GM23248 (cell line): ENCODE results near the gene ZNF415. TPM values are rescaled to one million over a fixed set of nuclear protein-coding genes. Genes with fewer than 3 reads are reported as not detected.

ENCODE experiments used
- DNase-seq: peaks from one replicate; pipeline ENCODE4 v3.0.0-alpha.2; 2015
- H2AFZ ChIP-seq: fragments of 200-600 bp; sonication (generic); 2 replicates; pipeline ENCODE4 v1.6.1; 2016; ENCODE audit warnings: antibody characterized with exemption
- H3F3A ChIP-seq: fragments of 200-600 bp; sonication (generic); 2 replicates; pipeline ENCODE4 v1.6.1; 2016; ENCODE audit warnings: mild to moderate bottlenecking, antibody characterized with exemption, mixed run types; ENCODE audit not compliant: insufficient read depth
- H3K27ac ChIP-seq: fragments of 200-600 bp; sonication (generic); 2 replicates; pipeline ENCODE4 v1.5.1; 2016; ENCODE audit warnings: mild to moderate bottlenecking
- H3K27me3 ChIP-seq: fragments of 200-600 bp; sonication (generic); replicated peaks from 2 replicates; pipeline ENCODE4 v1.6.1; 2016; ENCODE audit warnings: mild to moderate bottlenecking; ENCODE audit not compliant: insufficient read depth
- H3K36me3 ChIP-seq: fragments of 200-600 bp; sonication (generic); 2 replicates; pipeline ENCODE4 v1.6.1; 2016; ENCODE audit warnings: low read depth, mild to moderate bottlenecking
- H3K4me1 ChIP-seq: fragments of 200-600 bp; sonication (generic); 2 replicates; pipeline ENCODE4 v1.6.1; 2016; ENCODE audit warnings: mild to moderate bottlenecking; ENCODE audit not compliant: insufficient read depth
- H3K4me2 ChIP-seq: fragments of 200-600 bp; sonication (generic); one replicate; pipeline ENCODE4 v1.6.1; 2016; ENCODE audit warnings: mild to moderate bottlenecking; ENCODE audit not compliant: unreplicated experiment
- H3K4me3 ChIP-seq: fragments of 200-600 bp; sonication (generic); 2 replicates; pipeline ENCODE4 v1.5.1; 2016; ENCODE audit warnings: mild to moderate bottlenecking
- H3K79me2 ChIP-seq: fragments of 200-600 bp; sonication (generic); 2 replicates; pipeline ENCODE4 v1.6.1; 2016; ENCODE audit warnings: mild to moderate bottlenecking; ENCODE audit not compliant: insufficient read depth
- H3K9ac ChIP-seq: fragments of 200-600 bp; sonication (generic); 2 replicates; pipeline ENCODE4 v1.6.1; 2016; ENCODE audit warnings: mild to moderate bottlenecking
- H3K9me2 ChIP-seq: fragments of 200-600 bp; sonication (generic); 2 replicates; pipeline ENCODE4 v1.6.1; 2016; ENCODE audit warnings: mixed run types, mild to moderate bottlenecking, moderate library complexity; ENCODE audit not compliant: insufficient read depth
- H3K9me3 ChIP-seq: fragments of 200-600 bp; sonication (generic); one replicate; pipeline ENCODE4 v1.6.1; 2017; ENCODE audit warnings: low read depth
- H4K20me1 ChIP-seq: fragments of 200-600 bp; sonication (generic); 2 replicates; pipeline ENCODE4 v1.6.0; 2016; ENCODE audit not compliant: insufficient read depth
- EZH2 ChIP-seq: fragments of 200-600 bp; sonication (generic); IDR thresholded peaks from 2 replicates; pipeline ENCODE4 v1.6.1; 2018; ENCODE audit warnings: antibody characterized with exemption, mild to moderate bottlenecking; ENCODE audit not compliant: insufficient read depth, poor library complexity, severe bottlenecking
- EZH2phosphoT487 ChIP-seq: fragments of 200-600 bp; sonication (generic); IDR thresholded peaks from 2 replicates; pipeline ENCODE4 v1.6.1; 2018; ENCODE audit warnings: antibody characterized with exemption, moderate library complexity, mild to moderate bottlenecking, low read depth; ENCODE audit not compliant: insufficient read depth
- WGBS, 2 experiments: methylation state at CpG; one replicate each; pipeline ENCODE4 v1.1.6; 2015 to 2017; ENCODE audit warnings: low lambda C conversion rate in 2 of 2, low coverage in 1 of 2; ENCODE audit errors: missing lambda C conversion rate in 2 of 2; 5-methylcytosine and 5-hydroxymethylcytosine counted together
- in situ Hi-C: fragments of 300-500 bp; cut with MboI; formaldehyde crosslinking; loops from 2 replicates; pipeline ENCODE4 v1.15.0; 2020
- polyA plus RNA-seq: library from polyadenylated mRNA; unstranded; fragments of >200 nt; fragmentation: Nextera tagmentation; extraction: Ambion mirVana; gene quantifications from 2 replicates; pipeline ENCODE4 v1.2.1, GENCODE V29; 2016
- total RNA-seq: library from RNA; depleted of rRNA; stranded (reverse); fragments of >200 nt; shearing (Covaris generic); gene quantifications from 2 replicates; pipeline ENCODE4 v1.2.3, GENCODE V29; 2014; rRNA removed

Gene ZNF415
- total RNA-seq (9.4 and 18.7 TPM in 2 replicates), polyA plus RNA-seq (7.9 and 8.9 TPM in 2 replicates)

DNA sequence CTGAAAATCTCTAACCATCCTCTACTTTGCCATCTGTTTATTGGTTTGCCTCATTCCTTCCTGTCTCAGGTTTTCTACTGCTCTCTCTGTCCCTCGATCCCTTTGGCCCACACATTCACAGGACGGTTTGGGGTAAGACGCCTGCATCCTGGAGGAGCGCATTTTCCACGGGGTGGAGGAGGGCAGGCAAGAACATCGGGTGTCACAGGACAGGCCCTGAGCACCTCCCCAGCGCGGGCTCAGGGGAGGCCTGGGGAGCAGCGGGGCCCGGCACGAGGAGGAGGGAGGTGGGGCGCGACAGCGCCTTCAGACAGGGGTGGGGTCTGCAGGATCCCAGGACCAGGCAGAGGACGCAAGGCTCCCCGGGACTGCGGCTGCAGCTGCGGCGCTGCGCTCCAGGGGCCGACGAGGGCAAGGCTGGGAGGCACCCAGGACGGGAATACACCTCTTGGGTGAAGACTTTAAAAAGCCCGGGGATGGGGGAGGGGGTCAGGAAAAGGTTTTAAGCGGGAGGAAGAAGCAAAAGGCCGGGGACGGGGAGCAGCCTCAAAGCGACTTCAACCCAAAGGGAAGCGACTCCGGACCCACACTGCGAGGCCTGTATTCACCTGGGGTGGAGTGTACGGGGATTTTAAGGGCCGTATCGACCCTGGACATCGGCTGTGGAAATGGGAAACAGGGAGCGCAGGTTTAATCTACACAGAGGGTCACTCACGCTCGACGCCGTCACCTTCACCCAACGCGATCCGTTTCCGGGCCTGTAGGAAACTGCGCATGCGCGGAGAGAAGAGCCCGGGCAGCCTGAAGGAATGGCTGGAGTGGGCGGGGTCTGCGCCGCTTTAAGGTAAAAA, at the start of gene ZNF415:
Gene ZNF415, minus strand, starts transcription at position 770 of the 851 bp plus-strand sequence. CDS start 10,234 bp downstream, outside the sequence.
- Histone ChIP-seq H3K4me1 (0 out of 2 replicates have a peak, but pooled peaks cover 13% of the 10 kb centered on the region), H3K4me3 (peak within 1 kb of the TSS; percentile 82), H4K20me1 (no peaks in the 10 kb centered on the region), H3K79me2 (peaks cover 25% of the 10 kb centered on the region), H3K9me2 (no peaks in the 10 kb centered on the region), H3F3A (peaks cover 4% of the 10 kb centered on the region; the same call in 1 of the 2 replicates), H3K4me2 (peak within 1 kb of the TSS; percentile 88), H3K9ac (peak within 1 kb of the TSS; percentile 83), H3K36me3 (no peaks in the 10 kb centered on the region), H3K27me3 (no peaks in the 10 kb centered on the region), H3K9me3 (no peaks in the 10 kb centered on the region), H2AFZ (peak within 1 kb of the TSS; percentile 96), H3K27ac (peak within 1 kb of the TSS; percentile 31; the same call in 1 of the 2 replicates)
- TF ChIP-seq EZH2: no peak
- no peak for TF ChIP-seq EZH2phosphoT487
- in situ Hi-C loops: no loop called here
- 1 to 3% methylated on average over 45 to 51 of the region's 51 CpGs for WGBS, 2 experiments
- DNase-seq: peak; percentile 96

DNA sequence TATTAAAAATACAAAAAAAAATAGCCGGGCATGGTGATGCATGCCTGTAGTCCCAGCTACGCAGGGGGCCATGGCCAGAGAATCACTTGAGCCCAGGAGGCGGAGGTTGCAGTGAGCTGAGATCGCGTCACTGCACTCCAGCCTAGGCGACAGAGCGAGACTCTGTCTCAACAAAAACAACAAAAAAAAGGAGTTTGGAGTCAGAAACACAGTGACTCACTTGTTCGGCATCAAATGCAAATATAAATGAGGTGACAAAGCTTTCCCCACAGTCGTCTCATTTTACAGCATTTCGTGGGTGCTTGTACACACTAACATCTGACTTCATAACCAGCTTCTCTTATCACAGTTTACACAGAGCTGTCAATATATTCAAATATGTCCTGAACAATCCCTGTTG, 49.5 kb upstream of the ZNF415 start:
- peak overlapping the region; percentile 19; the same call in 1 of the 2 replicates for H3K27ac ChIP-seq
- WGBS, 2 experiments: 82 to 83% methylated on average over 10 of the region's 10 CpGs
- H3K27me3 ChIP-seq: no peaks in the 10 kb centered on the region
- TF ChIP-seq EZH2: no peak
- TF ChIP-seq EZH2phosphoT487: no peak
- peak; percentile 51 for DNase-seq
- peaks cover 11% of the 10 kb centered on the region; the same call in 1 of the 2 replicates for H3F3A ChIP-seq
- no peak overlapping the region for H3K4me3 ChIP-seq
- peaks cover 13% of the 10 kb centered on the region; the same call in 1 of the 2 replicates for H3K36me3 ChIP-seq
- H3K9me2 ChIP-seq: no peaks in the 10 kb centered on the region
- H3K9me3 ChIP-seq: no peaks in the 10 kb centered on the region
- no peak overlapping the region for H3K4me2 ChIP-seq
- in situ Hi-C loops: no loop called here
- H3K9ac ChIP-seq: no peak overlapping the region
- H2AFZ ChIP-seq: no peak overlapping the region
- no peaks in the 10 kb centered on the region for H4K20me1 ChIP-seq
- H3K79me2 ChIP-seq: no peaks in the 10 kb centered on the region
- H3K4me1 ChIP-seq: peaks cover 21% of the 10 kb centered on the region

DNA sequence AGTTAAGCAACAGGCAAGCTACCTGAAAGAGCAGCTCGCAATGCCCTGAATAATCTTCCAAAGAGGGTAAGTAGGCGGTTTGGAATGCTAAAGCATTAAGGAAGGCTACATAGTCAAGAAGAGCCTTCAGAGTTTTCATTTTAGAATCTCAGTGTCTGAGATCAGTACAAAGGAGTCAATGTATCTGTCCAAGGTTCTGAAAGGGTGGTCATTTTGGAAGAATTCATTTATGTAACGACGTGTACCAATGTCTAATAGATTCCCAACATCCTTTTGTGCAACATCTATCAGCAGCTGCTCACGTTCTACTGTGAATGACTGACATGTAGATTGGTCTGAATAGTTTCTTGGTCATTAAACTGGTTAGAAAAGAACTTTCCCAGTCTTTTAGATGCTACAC, 45.3 kb upstream of the ZNF415 start:
- in situ Hi-C loops: no loop called here
- peaks cover 13% of the 10 kb centered on the region; the same call in 1 of the 2 replicates for H3K36me3 ChIP-seq
- no peaks in the 10 kb centered on the region for H3K27me3 ChIP-seq
- no peaks in the 10 kb centered on the region for H3K9me3 ChIP-seq
- no peaks in the 10 kb centered on the region for H4K20me1 ChIP-seq
- no peak overlapping the region for H3K4me2 ChIP-seq
- 0 out of 2 replicates have a peak, but pooled peaks cover 6% of the 10 kb centered on the region for H3F3A ChIP-seq
- DNase-seq: no peak
- 88 to 89% methylated on average over 5 of the region's 5 CpGs for WGBS, 2 experiments
- no peak overlapping the region for H3K9ac ChIP-seq
- no peak overlapping the region for H2AFZ ChIP-seq
- H3K79me2 ChIP-seq: no peaks in the 10 kb centered on the region
- H3K4me3 ChIP-seq: no peak overlapping the region
- TF ChIP-seq EZH2: no peak
- no peak for TF ChIP-seq EZH2phosphoT487
- H3K9me2 ChIP-seq: no peaks in the 10 kb centered on the region
- peaks cover 10% of the 10 kb centered on the region for H3K4me1 ChIP-seq
- H3K27ac ChIP-seq: no peak overlapping the region

DNA sequence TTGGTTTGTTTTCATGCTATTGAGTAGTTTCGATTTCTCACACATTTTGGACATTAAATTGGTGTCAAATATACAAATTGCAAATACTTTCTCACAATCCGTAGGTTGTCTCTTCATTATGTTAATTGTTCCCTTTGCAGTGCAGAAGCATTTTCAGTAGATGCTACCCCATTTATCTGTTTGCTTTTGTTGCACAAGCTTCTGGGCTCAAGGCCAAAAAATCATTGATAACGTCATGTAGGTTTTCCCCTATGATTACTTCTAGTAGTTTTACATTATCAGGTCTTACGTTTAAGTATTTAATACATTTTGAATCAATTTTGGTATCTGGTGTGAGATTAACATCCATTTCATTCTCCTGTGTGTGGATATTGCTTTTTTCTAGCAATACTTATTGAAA, 40.2 kb upstream of the ZNF415 start:
- Histone ChIP-seq H3F3A (no peaks in the 10 kb centered on the region), H4K20me1 (no peaks in the 10 kb centered on the region), H3K79me2 (no peaks in the 10 kb centered on the region), H3K36me3 (peaks cover 4% of the 10 kb centered on the region; the same call in 1 of the 2 replicates), H3K4me1 (no peaks in the 10 kb centered on the region), H3K9ac (no peak overlapping the region), H2AFZ (no peak overlapping the region), H3K27me3 (no peaks in the 10 kb centered on the region), H3K4me2 (no peak overlapping the region), H3K9me2 (no peaks in the 10 kb centered on the region), H3K27ac (no peak overlapping the region), H3K4me3 (no peak overlapping the region), H3K9me3 (no peaks in the 10 kb centered on the region)
- WGBS, 2 experiments: 78 to 82% methylated on average over 4 of the region's 4 CpGs
- no peak for DNase-seq
- TF ChIP-seq EZH2 (no peak), EZH2phosphoT487 (no peak)
- in situ Hi-C loops: no loop called here
